NCI-H128 (cell line): ENCODE measurements around the gene LCE3D.
"Not testable (repeated sequence)": the region's sequence is repeated elsewhere in the genome, so short reads cannot be mapped to it uniquely, and the experiment has no call there.

ENCODE experiments used
- DNase-seq: peaks from one replicate; lab custom pipeline; 2025; ENCODE audit not compliant: unreplicated experiment; lab: John Stamatoyannopoulos, UW

Gene LCE3D, protein sequence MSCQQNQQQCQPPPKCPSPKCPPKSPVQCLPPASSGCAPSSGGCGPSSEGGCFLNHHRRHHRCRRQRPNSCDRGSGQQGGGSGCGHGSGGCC

DNA sequence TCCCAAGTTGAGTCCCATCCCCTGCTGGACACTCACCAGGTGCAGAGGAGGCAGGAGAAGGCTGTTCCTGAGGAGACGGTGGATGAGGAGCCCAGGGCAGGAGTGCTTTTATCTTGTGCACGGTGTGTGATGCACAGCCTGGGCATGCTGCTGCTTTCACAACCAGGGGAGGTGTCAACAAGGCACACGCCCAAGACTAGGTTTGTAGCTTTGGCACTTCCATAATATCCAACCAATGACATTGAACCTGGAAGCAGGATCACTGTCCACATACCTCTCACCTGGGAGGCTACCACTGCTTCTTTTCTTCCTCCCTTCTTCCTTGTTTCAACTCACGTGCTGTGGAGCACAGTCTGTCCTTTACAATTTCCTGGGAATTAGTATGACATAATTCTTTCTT is at the start of gene LCE3D:
LCE3D (minus strand) TSS at position 84 of the 400 bp plus-strand sequence. CDS start 580 bp downstream, outside the sequence.
- DNase-seq, result no peak

DNA sequence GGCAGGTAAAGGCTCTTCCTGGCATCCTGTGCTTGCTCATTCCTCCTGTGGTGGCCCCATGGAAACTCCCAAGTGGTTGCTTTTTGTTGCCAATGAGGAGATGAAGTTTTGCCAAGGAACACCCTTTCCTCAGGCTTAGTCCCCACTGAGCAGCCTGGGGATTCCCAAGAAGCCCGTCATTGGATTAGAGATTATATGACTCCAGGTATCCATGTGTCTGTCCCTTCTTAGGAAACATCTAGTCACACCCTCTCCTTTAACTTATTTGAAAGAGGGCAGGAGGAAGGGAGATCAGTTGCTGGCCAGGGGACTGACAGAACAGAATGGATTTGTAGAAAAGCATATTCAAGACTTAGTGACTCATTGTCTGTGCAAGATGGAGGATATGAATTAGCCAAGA is 46.4 kb upstream of the LCE3D start:
- no peak for DNase-seq

DNA sequence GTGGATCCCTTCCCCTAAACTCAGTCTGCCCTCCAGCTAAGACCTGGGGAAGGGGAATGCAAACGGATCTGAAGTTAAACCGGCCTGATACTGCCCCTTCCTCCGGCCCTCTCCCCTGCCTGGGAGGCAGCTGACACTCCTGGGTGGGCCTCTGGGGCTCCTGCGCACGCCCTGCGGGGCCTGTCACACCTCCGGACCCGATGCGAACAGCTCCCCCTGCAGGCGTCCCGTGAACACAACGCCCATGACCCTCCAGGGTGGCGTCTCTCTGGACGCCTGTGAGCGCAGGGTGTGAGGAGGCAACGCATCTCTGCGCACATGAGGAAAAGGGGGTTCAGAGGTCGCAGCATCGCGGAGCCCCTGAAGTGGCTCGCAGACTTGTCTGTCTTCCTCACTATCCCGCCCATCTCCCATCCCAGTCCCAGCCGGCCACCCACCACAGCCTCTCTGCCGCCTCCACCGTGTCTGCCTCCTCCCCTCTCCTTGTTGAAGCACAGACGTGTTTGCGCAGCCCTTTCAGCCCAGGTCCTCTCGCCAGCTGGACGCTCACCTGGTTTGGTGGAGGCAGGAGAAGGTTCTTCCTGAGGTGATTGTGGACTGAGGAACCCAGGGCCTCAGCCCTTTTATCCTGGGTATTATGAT is 43.0 kb upstream of the LCE3D start:
- DNase-seq, result no peak

DNA sequence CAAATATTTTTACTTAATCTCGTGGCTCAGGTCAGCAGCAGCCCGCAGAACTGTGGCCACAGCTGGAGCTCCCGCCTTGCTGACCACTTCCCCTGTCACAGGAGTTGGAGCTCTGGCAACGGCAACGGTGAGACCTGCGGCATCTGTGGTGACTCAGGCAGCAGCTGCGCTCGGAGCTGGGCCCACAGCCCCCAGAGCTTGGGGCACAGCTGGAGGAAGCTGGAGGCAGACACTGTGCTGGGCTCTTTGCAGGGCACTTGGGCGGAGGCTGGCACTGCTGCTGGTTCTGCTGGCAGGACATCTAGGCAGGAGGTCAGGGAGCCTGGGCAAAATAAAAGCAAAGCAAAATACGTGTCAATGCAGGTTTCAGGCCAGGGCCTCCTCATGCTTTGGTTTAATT is 42.5 kb upstream of the LCE3D start, which contains the start of gene LCE3A:
LCE3A (minus strand) TSS at position 301 of the 400 bp plus-strand sequence; CDS start at position 301, 0 bp downstream.
- no peak for DNase-seq

DNA sequence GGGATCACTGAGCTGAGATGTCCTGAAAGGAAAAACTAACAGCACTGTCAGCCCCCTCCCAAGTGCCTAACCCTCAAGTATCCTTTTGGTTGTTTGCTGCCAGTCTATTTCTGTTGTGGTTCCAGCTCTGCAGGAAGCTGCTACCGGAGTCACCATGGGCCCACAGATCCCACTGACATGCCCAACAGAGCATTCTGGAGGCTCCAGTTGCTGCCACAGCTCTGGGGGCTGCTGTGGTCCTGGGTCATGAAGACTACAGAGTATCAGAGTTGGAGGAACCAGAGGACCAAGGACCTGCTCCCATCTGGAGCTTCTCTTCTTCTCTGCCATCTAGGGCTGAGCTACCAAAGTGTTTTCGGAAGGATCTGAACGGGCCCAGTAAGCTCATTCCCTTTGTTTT is 41.7 kb upstream of the LCE3D start:
- DNase-seq, result no peak

DNA sequence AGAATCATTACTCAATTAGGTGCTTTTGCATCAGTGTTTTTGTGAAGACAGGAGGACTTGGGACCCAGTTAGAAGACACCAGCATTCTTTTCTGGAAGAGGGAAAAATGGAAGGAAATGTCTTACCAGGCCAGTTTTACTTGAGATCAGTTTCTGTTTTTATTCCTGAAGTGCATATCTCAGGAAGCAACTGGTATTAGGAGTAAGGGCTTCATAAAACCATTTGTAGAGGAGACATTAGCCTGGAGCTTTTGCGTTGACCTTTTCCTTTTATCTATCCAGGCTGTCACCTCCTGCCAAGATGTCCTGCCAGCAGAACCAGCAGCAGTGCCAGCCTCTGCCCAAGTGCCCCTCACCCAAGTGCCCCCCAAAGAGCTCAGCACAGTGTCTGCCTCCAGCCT is 33.2 kb upstream of the LCE3D start, which contains the start of gene LCE3B:
LCE3B (plus strand) TSS at position 301 of the 400 bp plus-strand sequence; CDS start at position 301, 0 bp downstream.
- no peak for DNase-seq

DNA sequence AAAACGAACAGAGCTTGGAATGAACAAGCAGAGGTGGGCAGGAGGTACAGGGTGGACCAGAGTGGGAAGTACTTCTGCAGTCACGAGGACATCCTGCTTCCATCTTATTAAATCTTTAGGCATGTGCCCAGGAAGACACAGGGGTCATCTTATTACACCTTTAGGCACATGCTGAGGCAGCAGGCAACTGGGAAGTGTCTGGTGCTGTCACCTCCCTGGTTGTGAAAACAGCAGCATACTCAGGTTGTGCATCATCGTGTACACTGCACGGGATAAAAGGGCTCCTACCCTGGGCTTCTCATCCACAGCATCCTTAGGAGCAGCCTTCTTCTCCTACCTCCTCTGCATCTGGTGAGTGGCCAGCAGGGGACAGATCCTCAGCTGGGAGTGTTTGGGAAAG is 19.6 kb upstream of the LCE3D start, which contains the start of gene LCE3C:
LCE3C (plus strand) TSS at position 301 of the 400 bp plus-strand sequence. CDS start 498 bp downstream, outside the sequence.
- DNase-seq, result no peak

DNA sequence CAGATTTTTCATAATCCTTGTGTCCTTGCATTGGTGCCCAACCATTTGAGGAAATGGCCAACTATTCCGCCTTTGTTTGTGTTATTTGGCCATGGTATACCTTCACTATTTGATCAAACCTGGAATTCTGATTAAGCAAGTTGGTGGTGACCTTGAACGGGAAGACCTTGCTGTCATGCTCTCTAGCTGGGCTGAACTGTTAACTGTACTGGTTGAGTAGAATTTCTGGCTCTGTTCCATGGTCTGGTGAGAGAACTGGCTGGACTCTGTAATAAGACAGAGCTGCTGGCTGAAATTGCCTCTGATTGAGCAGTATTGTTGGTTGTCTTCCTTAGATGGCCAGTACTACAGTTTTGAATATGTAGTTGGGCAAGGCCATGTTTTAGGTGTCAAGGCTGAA is 16.7 kb upstream of the LCE3D start:
- no peak for DNase-seq

DNA sequence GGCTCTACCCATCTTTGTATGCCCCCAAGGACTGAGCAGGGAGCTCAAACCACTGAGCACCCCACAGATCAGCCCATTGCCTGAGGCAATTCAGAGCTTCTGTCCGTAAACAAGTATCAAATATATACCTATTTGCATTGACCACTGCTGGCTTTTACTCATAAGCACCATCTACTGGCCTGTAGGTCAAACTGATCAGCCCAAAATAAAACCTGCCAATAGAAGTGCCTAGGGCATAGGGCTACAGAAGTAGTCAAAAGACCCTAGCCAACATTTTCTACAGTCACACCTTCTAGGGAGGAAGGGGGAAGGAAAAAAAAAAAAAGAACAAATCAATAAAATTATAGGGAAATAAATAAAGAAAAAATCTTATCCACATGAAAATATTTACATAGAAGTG is 5.3 kb upstream of the LCE3D start:
- DNase-seq, result no peak

DNA sequence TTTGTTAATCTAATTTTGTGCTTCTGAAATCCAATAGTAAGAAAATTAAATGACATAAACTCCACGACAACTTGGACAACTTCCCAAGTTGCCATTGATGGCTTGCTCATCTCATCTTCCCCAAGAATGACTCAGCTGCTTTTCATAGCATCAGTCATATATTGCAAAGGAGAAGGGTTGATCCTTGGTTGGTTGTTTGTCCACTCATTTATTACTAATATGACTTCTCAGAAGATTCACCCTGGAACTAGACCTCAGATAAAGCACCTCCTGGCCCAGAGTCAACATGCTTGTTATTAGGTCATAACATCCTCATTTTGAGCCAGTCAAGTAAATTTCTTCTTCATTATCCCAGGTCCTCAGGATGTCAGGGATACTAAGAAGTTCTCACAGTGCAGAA is 2.3 kb upstream of the LCE3D start:
- DNase-seq, result no peak

DNA sequence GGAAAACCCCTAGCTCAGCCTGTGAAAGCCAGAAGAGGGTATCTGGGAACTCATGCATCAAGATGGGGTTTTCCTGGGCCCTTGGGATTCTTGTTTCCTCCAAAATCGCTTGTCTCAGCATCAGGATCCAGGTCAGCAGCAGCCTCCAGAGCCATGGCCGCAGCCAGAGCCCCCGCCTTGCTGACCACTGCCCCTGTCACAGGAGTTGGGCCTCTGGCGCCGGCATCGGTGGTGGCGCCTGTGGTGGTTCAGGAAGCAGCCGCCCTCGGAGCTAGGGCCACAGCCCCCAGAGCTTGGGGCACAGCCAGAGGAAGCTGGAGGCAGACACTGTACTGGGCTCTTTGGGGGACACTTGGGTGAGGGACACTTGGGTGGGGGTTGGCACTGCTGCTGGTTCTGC is 790 bp downstream of the LCE3D start:
- not testable (repeated sequence) for DNase-seq

DNA sequence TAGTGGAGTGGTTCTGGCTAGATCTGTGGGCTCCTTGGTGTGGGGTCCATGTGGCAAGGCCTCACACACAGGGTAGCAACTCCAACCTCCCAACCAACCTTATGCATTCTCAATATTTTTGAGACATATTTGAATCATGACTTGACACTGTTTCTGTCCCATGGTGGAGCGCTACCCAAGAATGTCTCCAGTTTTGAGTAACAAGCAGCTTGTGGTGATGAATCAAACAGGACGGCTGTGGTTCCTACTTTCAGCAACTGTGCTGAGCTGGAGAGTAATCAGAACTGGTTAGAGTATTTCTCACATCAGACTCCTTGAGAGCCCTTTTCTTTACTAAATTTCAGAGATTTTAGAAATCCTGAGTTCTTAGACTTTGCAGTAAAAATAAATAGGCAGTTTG is 3.1 kb downstream of the LCE3D start:
- DNase-seq, result no peak

DNA sequence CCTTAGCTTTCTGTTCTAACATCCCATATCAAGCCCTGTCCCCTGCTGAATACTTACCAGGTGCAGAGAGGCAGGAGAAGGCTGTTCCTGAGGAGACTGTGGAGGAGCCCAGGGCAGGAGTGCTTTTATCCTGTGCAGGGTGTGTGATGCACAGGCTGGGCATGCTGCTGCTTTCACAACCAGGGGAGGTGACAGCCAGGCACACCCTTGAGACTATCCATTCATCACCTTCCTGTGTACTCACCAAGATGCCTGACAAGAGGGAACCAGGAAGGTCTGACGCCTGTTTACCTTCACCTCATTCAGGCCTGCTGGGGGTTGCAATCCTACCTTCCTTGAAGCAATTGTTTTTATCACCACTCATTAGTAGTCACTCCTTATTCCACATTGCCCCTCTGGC is 13.6 kb downstream of the LCE3D start, which contains the start of gene LCE3E:
LCE3E (minus strand) TSS at position 100 of the 400 bp plus-strand sequence. CDS start 572 bp downstream, outside the sequence.
- no peak for DNase-seq

DNA sequence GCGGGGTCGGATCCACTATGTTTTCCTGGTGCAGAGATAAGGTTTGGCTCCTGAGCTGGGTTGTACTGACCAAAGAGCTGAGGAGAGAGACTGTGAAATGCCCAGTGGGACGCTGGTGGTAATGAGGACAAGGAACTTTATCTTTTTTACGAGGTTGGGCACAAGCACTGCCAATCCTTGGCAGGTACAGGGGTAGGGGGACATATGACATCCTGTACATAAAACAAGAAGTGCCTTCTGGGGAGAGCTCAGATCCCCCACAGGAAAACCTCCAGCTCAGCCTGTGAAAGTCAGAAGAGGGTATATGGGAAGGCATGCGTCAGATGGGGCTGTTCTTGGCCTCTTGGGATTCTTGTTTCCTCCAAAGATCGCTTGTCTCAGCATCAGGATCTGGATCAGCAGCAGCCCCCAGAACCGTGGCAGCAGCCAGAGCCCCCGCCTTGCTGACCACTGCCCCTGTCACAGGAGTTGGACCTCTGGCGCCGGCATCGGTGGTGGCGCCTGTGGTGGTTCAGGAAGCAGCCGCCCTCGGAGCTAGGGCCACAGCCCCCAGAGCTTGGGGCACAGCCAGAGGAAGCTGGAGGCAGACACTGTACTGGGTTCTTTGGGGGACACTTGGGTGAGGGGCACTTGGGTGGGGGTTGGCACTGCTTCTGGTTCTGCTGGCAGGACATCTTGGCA is 14.6 kb downstream of the LCE3D start:
- DNase-seq, result no peak

DNA sequence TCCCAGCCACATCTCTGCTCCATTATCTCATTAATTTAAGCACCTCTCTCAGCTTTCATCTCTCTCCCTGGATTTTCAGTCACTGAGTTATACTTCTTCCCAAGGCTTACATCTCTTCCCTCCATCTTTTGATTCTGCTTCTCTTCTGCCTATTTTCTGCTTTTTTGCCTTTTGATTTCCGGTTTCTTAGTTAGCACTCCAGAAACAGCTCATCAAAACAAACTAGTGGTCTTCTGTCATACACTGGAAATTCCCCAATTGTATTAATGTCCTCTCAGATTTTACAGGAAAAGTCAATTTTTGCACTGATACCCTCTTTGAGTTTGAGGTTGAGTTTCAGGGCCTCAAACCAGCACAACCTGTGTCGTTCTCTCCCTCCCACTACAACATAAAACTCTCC is 15.2 kb downstream of the LCE3D start:
- no peak for DNase-seq

DNA sequence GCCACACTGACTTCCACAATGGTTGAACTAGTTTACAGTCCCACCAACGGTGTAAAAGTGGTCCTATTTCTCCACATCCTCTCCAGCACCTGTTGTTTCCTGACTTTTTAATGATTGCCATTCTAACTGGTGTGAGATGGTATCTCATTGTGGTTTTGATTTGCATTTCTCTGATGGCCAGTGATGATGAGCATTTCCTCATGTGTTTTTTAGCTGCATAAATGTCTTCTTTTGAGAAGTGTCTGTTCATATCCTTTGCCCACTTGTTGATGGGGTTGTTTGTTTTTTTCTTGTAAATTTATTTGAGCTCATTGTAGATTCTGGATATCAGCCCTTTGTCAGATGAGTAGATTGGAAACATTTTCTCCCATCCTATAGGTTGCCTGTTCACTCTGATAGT is 32.0 kb downstream of the LCE3D start:
- not testable (repeated sequence) for DNase-seq

DNA sequence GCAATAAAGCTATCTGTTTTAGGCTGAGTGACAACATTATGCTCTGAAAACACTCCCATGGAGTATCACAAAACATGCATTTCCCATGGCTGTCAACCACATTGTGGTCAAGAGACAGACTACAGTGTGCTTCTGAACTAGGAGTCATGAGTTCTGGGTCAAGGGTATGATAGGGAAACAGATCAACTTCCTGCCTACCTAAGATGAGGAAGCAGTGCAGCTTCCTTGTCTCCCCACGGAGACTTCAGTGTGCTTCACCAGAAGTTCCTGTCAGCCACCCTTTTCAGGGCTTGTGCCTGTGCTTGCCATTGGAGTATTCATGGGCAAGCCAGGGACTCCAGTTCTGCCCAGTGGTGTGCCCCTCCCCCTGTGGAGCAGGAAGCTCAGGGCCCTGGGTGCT is 33.6 kb downstream of the LCE3D start:
- no peak for DNase-seq

DNA sequence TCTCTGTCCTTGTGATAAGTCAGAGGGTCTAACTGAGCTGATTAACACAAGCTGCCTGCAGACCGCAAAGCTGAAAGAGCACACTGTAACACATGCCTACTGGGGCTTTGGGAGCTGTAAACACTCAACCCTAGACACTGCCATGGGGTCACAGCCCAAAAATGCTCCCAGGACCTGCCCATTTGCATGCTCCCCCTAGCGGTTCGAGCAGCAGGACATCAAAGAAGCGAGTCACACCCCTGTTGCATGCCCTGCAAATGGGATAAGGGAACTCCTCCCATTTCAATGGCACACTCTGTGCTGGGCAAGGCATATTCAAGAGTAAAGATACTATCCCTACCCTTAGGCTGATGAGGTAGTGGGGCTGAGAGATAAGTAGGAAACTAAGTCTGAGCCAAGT is 36.5 kb downstream of the LCE3D start:
- DNase-seq, result no peak

DNA sequence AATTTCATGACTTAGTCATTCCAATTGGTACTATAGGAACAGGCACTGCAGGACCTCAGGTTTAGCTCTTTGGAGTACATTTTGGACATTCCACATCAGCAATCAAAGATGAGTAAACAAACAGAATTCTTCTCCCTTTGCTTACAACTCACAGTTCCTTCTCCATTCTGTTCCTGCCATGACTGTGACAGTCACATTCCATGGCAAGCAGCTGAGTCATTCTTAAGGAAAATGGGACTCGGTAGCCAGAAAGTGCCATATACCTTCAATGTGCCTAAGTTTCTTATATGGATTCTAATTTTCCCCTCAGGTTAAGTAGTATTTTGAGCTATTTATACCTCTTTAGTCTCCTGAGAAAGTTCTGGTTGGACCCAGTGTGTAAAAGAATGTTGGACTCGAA is 40.4 kb downstream of the LCE3D start:
- DNase-seq, result no peak

DNA sequence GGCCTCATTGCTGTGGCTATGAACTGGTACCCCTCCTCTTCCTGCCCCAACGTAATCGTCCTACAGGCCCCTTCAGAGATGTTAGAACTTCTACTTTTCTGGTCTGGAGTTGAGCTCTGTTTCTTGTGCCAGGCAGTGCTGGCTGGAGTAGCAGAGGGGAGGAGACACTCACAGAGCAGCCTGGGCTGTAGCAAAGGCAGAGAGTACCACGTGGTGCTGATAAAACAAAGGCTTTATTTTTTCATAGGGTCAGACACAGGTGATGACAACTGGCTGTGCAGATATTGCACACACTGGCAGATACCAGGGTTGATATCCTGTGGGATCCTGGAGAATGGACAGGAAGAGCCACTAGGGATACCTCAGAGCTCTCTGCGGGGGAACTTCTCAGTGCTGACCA is 42.8 kb downstream of the LCE3D start:
- no peak for DNase-seq

DNA sequence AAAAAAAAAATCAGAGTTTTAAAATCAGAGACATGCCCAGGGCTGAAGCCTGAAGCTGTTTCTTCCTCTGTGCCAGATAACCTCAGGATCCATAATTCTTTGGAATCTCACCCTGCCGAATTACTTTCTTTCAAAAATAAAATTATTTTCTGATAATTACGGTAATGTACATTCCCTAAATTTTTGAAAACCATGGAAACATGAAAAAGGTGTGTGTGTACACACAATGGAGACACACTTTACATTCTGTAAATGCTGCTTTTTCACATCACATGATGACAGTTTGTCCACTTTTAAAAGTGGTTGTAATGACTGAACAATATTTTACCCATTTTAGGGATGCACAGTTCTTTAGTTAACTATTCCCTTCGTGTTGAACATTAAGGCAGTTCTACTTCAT is 44.5 kb downstream of the LCE3D start:
- DNase-seq, result no peak

DNA sequence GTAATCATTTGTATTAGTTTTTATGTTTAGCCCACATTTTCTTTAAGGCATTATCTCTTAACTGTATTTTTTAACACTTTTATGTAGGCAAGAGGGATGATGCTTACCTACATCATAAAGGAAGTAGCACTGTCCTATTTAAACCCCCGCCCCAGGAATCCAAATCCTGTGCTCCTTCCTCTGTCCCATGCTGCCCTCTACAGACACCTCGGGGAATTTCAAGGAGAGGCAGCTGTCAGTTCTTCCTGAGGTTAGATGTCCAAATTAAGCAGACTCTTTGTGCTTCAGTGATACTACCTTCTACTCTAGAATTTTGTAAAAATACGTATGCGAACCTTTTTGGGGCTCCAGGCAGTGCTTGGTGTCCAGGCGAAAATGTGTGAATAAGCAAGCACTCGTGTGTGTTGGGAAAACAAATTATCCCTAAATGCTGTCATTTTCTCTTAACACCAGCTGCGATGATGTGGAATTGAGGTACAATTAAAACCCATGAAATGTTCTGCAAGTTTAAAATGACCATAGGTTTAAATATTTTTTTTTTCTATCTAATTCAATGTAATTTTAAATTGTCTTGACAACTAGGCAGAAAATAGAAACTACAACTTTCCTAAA is 46.9 kb downstream of the LCE3D start:
- DNase-seq, result no peak
